Omental fat pad (tissue), 4 donors: ENCODE measurements around the gene TNIP2. TPM values are rescaled to one million over a fixed set of nuclear protein-coding genes. Genes with fewer than 3 reads are reported as not detected.

Source experiments
- ATAC-seq: fragments of 150-250 bp; one replicate; pipeline ENCODE4 v1.9.1; 2016; ENCODE audit warnings: mild to moderate bottlenecking, moderate library complexity; ENCODE audit not compliant: low FRiP score
- DNase-seq: peaks from one replicate; pipeline ENCODE4 v3.0.0-alpha.2; 2019; ENCODE audit warnings: low spot score
- CTCF ChIP-seq, 3 donors: fragments of 450-650 bp; IDR thresholded peaks; one replicate each; pipeline ENCODE4 v1.5.1; 2016 to 2017; ENCODE audit warnings: antibody characterized with exemption in 3 of 3, mild to moderate bottlenecking in 3 of 3, moderate library complexity in 2 of 3
- total RNA-seq, 4 donors: library from RNA; depleted of rRNA; stranded (reverse); fragments of >200 nt; gene quantifications; one replicate each; pipeline ENCODE4 v1.1.0, GENCODE V29; 2016

The TNIP2 gene
- total RNA-seq, 4 donors from 2014 or later: 50.1 to 108 (median 75.4) TPM

- DNase-seq (no peak), ATAC-seq (no peak)
- no peak for TF ChIP-seq CTCF (IDR thresholded peaks at IDR 0.05)
Observed at GRCh38 chr4:2757426-2757825, 1.3 kb upstream of the TNIP2 start.

- no peak for TF ChIP-seq CTCF (IDR thresholded peaks at IDR 0.05)
- ATAC-seq (peak; percentile 3), DNase-seq (no peak)
Observed at GRCh38 chr4:2756691-2757350, 685 bp upstream of the TNIP2 start.

GRCh38 chr4:2754848-2755819 lies 1.0 kb downstream of the TNIP2 start:
- no peak for TF ChIP-seq CTCF (IDR thresholded peaks at IDR 0.05)
- ATAC-seq (no peak), DNase-seq (no peak)

- ATAC-seq (no peak), DNase-seq (no peak)
- no peak for TF ChIP-seq CTCF (IDR thresholded peaks at IDR 0.05)
Observed at GRCh38 chr4:2753436-2753835, 2.7 kb downstream of the TNIP2 start.

GRCh38 chr4:2750719-2751605 lies 5.2 kb downstream of the TNIP2 start:
- DNase-seq (no peak), ATAC-seq (no peak)
- TF ChIP-seq CTCF (IDR thresholded peaks at IDR 0.05): no peak

GRCh38 chr4:2746891-2747695 lies 9.0 kb downstream of the TNIP2 start:
- TF ChIP-seq CTCF (IDR thresholded peaks at IDR 0.05): no peak
- ATAC-seq: no peak

More at GRCh38 chr4:2746891-2747695, 9.0 kb downstream of the TNIP2 start:
- DNase-seq: no peak
